Measurements from ENCODE around the gene GFOD1.
"Not testable (repeated sequence)": the region's sequence is repeated elsewhere in the genome, so short reads cannot be mapped to it uniquely, and the experiment has no call there.

GFOD1 gene

DNA sequence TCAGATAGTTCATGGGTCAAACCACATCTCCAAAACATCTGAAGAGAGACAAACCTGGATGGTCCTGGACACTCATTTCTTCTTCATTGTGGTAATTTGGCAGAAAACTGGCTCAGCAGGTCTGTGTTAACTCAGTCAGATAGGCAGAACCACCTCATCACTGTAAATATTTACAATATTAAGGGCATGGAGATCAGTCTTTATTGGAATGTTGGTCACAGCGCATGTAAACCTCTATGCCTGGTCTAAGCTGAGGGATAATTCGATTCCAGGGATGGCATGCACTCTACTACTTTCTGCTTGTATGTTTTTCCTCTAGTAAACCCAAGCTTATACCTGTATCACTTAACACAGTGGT, 155.1 kb downstream of the GFOD1 start:
- Mint-ChIP-seq H3K27ac (no peak overlapping the region), H3K27me3 (no peaks in the 10 kb centered on the region), H3K4me3 (no peak overlapping the region), H3K36me3 (no peaks in the 10 kb centered on the region), H3K9me3 (no peaks in the 10 kb centered on the region), H3K4me1 (peaks cover 22% of the 10 kb centered on the region)
- ATAC-seq: no peak

DNA sequence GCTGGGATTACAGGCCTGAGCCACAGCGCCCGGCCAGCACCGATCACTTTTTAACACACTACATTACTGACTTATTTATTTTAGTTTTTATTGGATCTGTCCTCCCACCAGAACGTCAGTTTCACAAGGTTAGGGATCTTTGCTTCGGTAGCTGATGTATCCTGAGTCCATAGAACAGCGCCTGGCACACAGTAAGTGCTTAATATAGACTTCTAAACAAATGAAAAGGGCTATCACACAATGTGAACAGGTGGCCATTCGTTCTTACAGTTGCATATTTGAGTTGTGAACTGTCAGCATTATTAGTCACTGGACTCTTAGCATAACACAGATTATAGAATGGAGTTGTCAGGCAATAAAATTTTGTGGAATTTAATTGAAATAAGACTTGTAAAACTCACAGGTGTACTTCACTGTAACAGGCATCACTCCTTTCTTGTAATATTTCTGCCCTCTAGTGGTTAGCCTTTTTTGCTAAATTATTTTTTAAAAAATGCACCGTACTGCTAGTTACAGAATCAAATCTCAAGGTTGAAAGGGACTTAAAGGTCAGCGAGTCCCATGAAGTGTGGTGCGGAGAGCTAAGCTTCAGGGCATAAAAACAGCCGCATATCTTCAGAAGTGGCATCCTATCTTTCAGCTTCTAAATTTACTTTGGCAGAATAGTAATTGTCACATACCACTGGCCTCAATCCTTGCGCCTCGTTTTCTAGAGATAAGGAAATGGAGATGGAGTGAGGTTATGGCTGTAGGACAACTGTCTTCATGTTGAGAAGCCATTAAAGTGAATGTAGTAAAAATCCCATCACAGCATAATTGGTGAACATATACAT, 155.7 kb downstream of the GFOD1 start:
- H3K4me3 Mint-ChIP-seq: no peak overlapping the region

DNA sequence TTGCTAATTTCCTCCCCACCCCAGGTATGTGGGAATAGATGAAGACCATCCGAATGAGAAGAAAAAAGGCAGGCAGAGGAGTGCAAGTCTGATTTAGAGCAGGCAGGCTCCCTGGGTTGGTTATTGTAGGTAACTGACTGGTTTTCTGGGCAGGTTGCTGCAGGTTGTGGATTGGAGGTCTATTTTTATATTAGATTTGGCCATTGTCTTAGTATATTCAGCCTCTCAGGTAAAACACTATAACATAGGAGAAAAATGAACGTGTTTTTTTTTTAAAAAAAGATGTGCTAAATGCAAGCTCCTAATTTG, 158.6 kb downstream of the GFOD1 start:
- Mint-ChIP-seq H3K27ac (peak overlapping the region; percentile 95), H3K9me3 (no peaks in the 10 kb centered on the region), H3K27me3 (no peaks in the 10 kb centered on the region), H3K4me1 (peaks cover 16% of the 10 kb centered on the region), H3K4me3 (peak overlapping the region; percentile 97), H3K36me3 (peaks cover 7% of the 10 kb centered on the region)
- ATAC-seq: no peak

More for the DNA sequence above, 155.7 kb downstream of the GFOD1 start:
- peaks cover 21% of the 10 kb centered on the region for H3K4me1 Mint-ChIP-seq
- H3K27me3 Mint-ChIP-seq: no peaks in the 10 kb centered on the region
- H3K36me3 Mint-ChIP-seq: no peaks in the 10 kb centered on the region
- H3K27ac Mint-ChIP-seq: peak overlapping the region; percentile 56
- no peaks in the 10 kb centered on the region for H3K9me3 Mint-ChIP-seq
- no peak for ATAC-seq

DNA sequence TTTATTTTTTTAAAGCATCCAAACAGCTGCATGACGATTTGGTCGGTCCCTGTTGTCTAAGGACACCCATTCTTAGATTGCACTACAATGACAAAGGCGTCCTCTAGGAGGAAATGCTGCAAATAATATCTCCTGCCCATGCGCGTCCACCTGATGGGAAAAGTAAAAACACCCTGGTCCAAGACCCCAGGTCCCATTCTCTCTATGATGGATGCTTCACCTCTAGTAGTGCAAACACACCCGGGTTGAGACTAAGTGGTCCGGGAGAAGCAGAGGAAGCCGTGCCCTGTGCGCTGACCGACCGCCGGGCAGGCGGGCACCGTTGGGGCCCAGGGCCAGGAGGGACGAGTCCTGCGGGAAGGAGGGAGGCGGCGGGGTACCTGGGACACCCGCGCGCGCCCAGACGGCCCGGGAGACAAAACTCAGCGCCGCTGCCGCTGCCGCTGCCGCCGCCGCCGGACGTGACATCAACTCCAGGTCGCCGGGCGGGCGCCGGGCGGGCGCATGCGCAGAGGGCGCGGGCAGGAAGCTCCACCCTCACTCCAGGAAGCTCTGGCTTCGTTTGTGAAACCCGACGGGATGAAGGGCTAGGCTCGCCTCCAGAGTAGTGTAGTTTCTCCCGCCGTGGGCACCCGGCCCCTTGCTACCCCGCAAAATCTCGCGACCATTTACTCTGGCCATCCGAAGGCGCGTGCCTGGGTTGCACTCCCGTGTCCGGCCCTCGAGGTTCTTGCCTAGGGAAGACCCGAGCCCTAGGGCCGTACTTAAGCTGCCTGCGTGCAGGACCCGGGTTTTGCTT, 159.1 kb downstream of the GFOD1 start, which contains the start of gene TBC1D7:
TBC1D7 (minus strand) TSS at position 462 of the 799 bp plus-strand sequence. CDS start 1,639 bp downstream, outside the sequence.
- Mint-ChIP-seq H3K4me1 (peaks cover 16% of the 10 kb centered on the region), H3K4me3 (peak within 1 kb of the TSS; percentile 97)

DNA sequence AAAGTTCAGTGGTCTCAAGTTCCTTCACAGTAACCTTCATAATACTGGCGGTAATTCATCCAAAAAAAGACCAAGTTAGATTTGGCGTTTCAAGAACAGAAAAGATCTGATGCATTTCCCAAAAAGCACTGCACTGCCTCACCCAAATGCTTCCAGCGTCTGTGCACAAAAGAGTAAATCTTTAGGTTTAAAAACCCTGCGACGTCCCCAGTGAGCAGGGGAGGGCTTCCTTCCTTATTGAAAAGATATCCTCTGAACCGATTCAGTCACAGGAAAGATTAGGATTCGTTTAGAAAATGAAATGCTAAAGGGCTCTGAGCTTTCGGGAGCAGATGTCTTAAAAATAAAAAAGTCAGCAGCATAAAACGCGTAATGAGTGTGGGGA, 159.7 kb downstream of the GFOD1 start:
- Mint-ChIP-seq H3K27ac (peak overlapping the region; percentile 95), H3K36me3 (peaks cover 14% of the 10 kb centered on the region), H3K9me3 (no peaks in the 10 kb centered on the region), H3K27me3 (no peaks in the 10 kb centered on the region), H3K4me3 (peak overlapping the region; percentile 97), H3K4me1 (peaks cover 16% of the 10 kb centered on the region)
- no peak for ATAC-seq

More for the DNA sequence above, 159.1 kb downstream of the GFOD1 start, which contains the start of gene TBC1D7:
- H3K27ac Mint-ChIP-seq: peak within 1 kb of the TSS; percentile 95
- peak; percentile 95 for ATAC-seq
- no peaks in the 10 kb centered on the region for H3K9me3 Mint-ChIP-seq
- H3K27me3 Mint-ChIP-seq: no peaks in the 10 kb centered on the region
- peaks cover 11% of the 10 kb centered on the region for H3K36me3 Mint-ChIP-seq

DNA sequence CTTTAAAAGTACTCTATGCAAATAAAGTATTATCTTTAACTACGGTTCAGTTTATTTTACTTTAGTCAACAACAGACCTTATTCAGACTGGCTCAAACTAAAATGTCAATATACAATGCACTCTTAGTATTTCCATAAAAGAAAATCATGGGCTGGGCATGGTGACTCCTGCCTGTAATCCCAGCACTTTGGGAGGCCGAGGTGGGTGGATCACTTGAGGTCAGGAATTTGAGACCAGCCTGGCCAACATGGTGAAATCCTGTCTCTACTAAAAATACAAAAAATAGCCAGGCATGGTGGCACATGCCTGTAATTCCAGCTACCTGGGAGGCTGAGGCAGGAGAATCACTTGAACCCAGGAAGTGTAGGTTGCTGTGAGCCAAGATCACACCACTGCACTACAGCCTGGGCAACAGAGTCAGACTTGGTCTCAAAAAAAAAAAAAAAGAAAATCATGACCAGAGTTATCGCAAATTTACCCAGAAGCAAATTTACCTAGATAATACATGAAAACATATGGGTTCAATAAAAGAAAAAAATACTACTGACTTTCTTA, 161.3 kb downstream of the GFOD1 start:
- H3K4me3 Mint-ChIP-seq, ATAC-seq: not testable (repeated sequence)

DNA sequence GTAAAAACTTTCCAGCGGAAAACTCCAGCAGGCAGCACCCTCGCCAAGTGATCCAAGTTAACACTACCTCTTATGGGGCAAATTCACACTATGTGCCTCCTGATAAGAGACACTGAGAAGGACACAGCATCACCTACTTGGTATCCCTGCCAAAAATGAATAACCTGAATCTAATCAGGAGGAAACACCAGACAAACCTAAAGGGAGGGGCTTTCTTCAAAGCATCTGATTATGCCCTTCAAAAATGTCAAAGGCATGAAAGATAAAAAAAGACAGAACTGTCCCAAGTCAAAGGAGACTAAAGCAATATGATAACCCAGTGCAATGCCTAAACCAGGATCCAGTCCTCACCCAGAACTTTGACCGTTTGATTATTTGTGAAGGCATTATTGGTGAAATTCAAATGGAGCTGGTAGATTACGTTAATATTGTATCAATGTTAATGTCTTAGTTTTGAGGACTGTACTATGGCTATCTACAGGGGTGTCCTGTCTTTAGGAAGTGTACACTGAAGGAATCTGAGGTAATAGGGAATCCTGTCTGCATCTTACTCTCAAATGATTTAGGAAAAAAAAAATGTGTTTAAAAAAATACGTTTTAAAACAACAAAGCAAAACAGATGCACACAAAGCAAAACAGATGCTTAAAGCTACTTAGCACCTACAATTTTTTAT, 167.4 kb downstream of the GFOD1 start:
- ATAC-seq: no peak
- no peak overlapping the region for H3K27ac Mint-ChIP-seq
- peaks cover 78% of the 10 kb centered on the region for H3K36me3 Mint-ChIP-seq
- no peak overlapping the region for H3K4me3 Mint-ChIP-seq
- H3K4me1 Mint-ChIP-seq: no peaks in the 10 kb centered on the region
- no peaks in the 10 kb centered on the region for H3K27me3 Mint-ChIP-seq
- H3K9me3 Mint-ChIP-seq: no peaks in the 10 kb centered on the region

More for the DNA sequence above, 161.3 kb downstream of the GFOD1 start:
- Mint-ChIP-seq H3K36me3 (peaks cover 24% of the 10 kb centered on the region), H3K4me1 (peaks cover 16% of the 10 kb centered on the region)
- not testable (repeated sequence) for H3K27me3 Mint-ChIP-seq, H3K9me3 Mint-ChIP-seq, H3K27ac Mint-ChIP-seq

DNA sequence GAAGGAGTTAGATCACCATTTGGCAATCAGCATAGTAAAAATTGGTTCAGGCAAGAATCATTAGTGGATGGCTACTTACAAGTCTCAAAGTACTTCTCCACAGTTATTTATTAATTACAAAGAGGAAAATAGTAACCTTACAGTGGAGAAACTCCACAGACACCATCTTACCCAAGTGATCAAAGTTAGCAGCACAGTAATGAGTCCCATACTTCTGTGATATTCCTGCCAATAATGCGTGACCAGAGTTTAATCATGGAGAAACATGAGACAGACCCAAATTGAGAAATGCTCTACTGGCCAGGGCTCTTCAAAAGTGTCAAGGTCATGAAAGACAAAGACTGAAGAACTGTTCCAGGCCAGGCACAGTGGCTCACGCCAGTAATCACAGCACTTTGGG, 168.6 kb downstream of the GFOD1 start:
- Mint-ChIP-seq H3K36me3 (peaks cover 79% of the 10 kb centered on the region), H3K27ac (no peak overlapping the region), H3K27me3 (no peaks in the 10 kb centered on the region), H3K4me3 (no peak overlapping the region), H3K9me3 (no peaks in the 10 kb centered on the region), H3K4me1 (no peaks in the 10 kb centered on the region)
- ATAC-seq: no peak

DNA sequence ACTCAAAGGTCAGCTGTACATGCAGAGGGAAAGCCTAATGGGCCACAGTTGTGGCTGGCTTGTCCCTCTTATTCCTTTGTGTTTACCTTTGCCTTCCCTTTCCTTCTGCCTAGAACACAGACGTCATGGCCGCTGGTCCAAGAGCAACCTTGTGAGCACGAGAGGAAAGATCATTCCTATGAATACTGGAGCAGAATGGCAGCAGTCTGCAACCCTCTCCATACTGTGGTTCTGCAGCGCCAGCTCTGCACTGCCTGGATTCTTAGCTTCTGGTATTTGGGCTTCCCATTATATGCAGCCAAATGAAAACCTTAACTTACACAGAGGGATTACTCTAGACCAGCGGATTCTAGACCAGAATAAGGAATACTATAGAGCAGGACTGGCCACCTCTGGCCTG, 171.5 kb downstream of the GFOD1 start:
- no peak overlapping the region for H3K4me3 Mint-ChIP-seq
- no peaks in the 10 kb centered on the region for H3K27me3 Mint-ChIP-seq
- no peaks in the 10 kb centered on the region for H3K9me3 Mint-ChIP-seq
- H3K27ac Mint-ChIP-seq: no peak overlapping the region
- ATAC-seq: no peak
- H3K36me3 Mint-ChIP-seq: peaks cover 76% of the 10 kb centered on the region
- H3K4me1 Mint-ChIP-seq: no peaks in the 10 kb centered on the region

DNA sequence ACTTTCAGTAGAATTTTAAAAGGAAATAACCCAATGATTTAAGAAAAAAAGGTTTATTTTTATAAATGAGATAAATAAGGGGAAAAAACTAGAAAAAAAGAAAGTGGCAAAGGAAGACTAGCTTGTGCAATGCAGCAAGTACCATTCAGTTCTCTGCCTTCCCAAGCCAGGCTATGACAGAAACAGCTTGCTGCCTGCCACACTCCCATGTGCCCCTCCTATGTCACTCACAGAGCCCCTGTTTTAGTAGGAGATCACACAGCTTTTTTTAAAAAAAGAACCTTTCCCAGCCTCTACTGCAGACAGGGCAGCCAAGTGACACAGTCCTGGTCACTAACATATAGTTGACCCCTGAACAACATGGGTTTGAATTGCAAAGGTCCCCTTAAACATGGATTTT, 172.6 kb downstream of the GFOD1 start:
- H3K27ac Mint-ChIP-seq: no peak overlapping the region
- H3K36me3 Mint-ChIP-seq: peaks cover 69% of the 10 kb centered on the region
- H3K27me3 Mint-ChIP-seq: no peaks in the 10 kb centered on the region
- H3K9me3 Mint-ChIP-seq: no peaks in the 10 kb centered on the region
- no peak for ATAC-seq
- no peaks in the 10 kb centered on the region for H3K4me1 Mint-ChIP-seq
- no peak overlapping the region for H3K4me3 Mint-ChIP-seq

DNA sequence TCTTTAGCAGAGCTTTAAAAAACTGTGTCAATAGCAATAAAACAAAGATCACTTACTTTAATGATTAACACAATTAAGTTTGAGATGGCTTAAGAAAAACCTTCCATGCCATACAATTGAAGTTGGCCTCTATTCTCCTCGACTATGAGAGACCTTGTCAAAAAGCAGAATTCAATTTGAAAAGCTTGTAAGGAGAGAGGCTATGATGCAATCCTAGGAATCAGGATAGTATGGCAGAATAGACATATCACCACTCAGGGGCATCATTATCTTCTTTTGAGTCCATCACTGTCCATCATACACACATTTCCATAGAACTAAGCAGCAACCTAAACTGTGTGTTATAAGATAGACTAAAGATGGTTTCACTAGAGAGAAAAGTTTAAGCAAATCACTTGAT, 176.2 kb downstream of the GFOD1 start:
- ATAC-seq: no peak
- Mint-ChIP-seq H3K9me3 (no peaks in the 10 kb centered on the region), H3K27me3 (no peaks in the 10 kb centered on the region), H3K4me3 (no peak overlapping the region), H3K27ac (no peak overlapping the region), H3K4me1 (no peaks in the 10 kb centered on the region), H3K36me3 (peaks cover 66% of the 10 kb centered on the region)

DNA sequence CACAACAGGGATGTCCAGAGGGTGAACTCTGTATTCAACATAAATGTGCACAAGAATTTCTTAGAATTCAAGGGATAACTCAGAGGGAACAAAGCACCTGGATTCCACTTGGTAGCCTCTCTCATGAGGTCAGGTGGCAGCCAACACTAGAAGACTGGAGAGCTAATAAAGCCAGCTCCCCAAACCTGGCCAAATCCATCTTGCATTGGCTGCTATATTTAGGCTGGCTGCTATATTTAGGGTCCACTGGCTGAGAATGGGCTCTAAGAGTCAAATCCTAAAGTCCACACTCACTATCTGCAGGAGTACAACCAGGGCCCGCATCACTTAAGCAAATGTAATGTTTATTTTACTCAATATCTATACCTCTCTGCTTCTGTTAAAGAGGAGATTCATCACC, 179.1 kb downstream of the GFOD1 start:
- peaks cover 48% of the 10 kb centered on the region for H3K36me3 Mint-ChIP-seq
- H3K9me3 Mint-ChIP-seq: no peaks in the 10 kb centered on the region
- H3K4me1 Mint-ChIP-seq: peaks cover 19% of the 10 kb centered on the region
- no peak for ATAC-seq
- H3K27ac Mint-ChIP-seq: no peak overlapping the region
- no peak overlapping the region for H3K4me3 Mint-ChIP-seq
- H3K27me3 Mint-ChIP-seq: no peaks in the 10 kb centered on the region

Measured in stimulated activated memory B cell treated with anti-CD40 and anti-IgM and Interleukin-4, amounts not matched to agents 10 μg/mL and 1 μg/mL and 100 μg/mL, for 72 hours (primary cell).